Smooth muscle cell (in vitro differentiated cells): Measurements from ENCODE around the gene EML1. TPM values are rescaled to one million over a fixed set of nuclear protein-coding genes. Genes with fewer than 3 reads are reported as not detected.

Experiments used
- DNase-seq: peaks from one replicate; lab custom pipeline; 2025; ENCODE audit not compliant: unreplicated experiment; lab: John Stamatoyannopoulos, UW
- H2AFZ ChIP-seq: fragments of 200-600 bp; sonication (generic); 2 replicates; pipeline ENCODE4 v1.6.0; 2016; ENCODE audit warnings: antibody characterized with exemption, low read depth, mild to moderate bottlenecking
- H3F3A ChIP-seq: fragments of 200-600 bp; sonication (generic); 2 replicates; pipeline ENCODE4 v1.6.0; 2017; ENCODE audit warnings: antibody characterized with exemption, low read depth
- H3K27ac ChIP-seq: fragments of 200-600 bp; sonication (generic); 2 replicates; pipeline ENCODE4 v1.5.1; 2016; ENCODE audit warnings: low read depth, mild to moderate bottlenecking
- H3K27me3 ChIP-seq: fragments of 200-600 bp; sonication (generic); 2 replicates; pipeline ENCODE4 v1.6.1; 2016; ENCODE audit warnings: low read depth, mild to moderate bottlenecking
- H3K36me3 ChIP-seq: fragments of 200-600 bp; sonication (generic); 2 replicates; pipeline ENCODE4 v1.5.1; 2016; ENCODE audit warnings: low read depth
- H3K4me1 ChIP-seq: fragments of 200-600 bp; sonication (generic); 2 replicates; pipeline ENCODE4 v1.5.1; 2016; ENCODE audit warnings: low read depth
- H3K4me2 ChIP-seq: fragments of 200-600 bp; sonication (generic); 2 replicates; pipeline ENCODE4 v1.6.0; 2016; ENCODE audit warnings: mild to moderate bottlenecking
- H3K4me3 ChIP-seq: fragments of 200-600 bp; sonication (generic); 2 replicates; pipeline ENCODE4 v1.5.1; 2016; ENCODE audit warnings: mild to moderate bottlenecking
- H3K79me2 ChIP-seq: fragments of 200-600 bp; sonication (generic); 2 replicates; pipeline ENCODE4 v1.6.0; 2016; ENCODE audit warnings: low read depth, mild to moderate bottlenecking
- H3K9ac ChIP-seq: fragments of 200-600 bp; sonication (generic); 2 replicates; pipeline ENCODE4 v1.6.0; 2016; ENCODE audit warnings: low read depth
- H3K9me3 ChIP-seq: fragments of 200-600 bp; sonication (generic); replicated peaks from 2 replicates; pipeline ENCODE4 v1.5.1; 2016; ENCODE audit warnings: low read depth
- H4K20me1 ChIP-seq: fragments of 200-600 bp; sonication (generic); 2 replicates; pipeline ENCODE4 v1.6.0; 2016; ENCODE audit warnings: low read depth
- WGBS: methylation state at CpG from one replicate; pipeline ENCODE4 v1.1.7; 2016; ENCODE audit warnings: low lambda C conversion rate; 5-methylcytosine and 5-hydroxymethylcytosine counted together
- polyA plus RNA-seq: library from polyadenylated mRNA; unstranded; fragments of >200 nt; fragmentation: Nextera tagmentation; extraction: Ambion mirVana; gene quantifications from 2 replicates; pipeline ENCODE4 v1.2.1, GENCODE V29; 2016
- total RNA-seq: library from RNA; depleted of rRNA; stranded (reverse); fragments of >200 nt; gene quantifications from 2 replicates; pipeline ENCODE4 v1.2.3, GENCODE V29; 2014
- TF ChIP-seq, protein P1 (sequence below): fragments of 200-600 bp; sonication (generic); IDR thresholded peaks from 2 replicates; pipeline ENCODE4 v1.5.1; 2017; ENCODE audit warnings: borderline replicate concordance, mild to moderate bottlenecking, antibody characterized with exemption; ENCODE audit not compliant: insufficient read depth, poor library complexity, severe bottlenecking

The EML1 gene
- total and polyA plus RNA-seq, 2 experiments from 2014 or later: 13.0 to 31.2 TPM

DNA sequence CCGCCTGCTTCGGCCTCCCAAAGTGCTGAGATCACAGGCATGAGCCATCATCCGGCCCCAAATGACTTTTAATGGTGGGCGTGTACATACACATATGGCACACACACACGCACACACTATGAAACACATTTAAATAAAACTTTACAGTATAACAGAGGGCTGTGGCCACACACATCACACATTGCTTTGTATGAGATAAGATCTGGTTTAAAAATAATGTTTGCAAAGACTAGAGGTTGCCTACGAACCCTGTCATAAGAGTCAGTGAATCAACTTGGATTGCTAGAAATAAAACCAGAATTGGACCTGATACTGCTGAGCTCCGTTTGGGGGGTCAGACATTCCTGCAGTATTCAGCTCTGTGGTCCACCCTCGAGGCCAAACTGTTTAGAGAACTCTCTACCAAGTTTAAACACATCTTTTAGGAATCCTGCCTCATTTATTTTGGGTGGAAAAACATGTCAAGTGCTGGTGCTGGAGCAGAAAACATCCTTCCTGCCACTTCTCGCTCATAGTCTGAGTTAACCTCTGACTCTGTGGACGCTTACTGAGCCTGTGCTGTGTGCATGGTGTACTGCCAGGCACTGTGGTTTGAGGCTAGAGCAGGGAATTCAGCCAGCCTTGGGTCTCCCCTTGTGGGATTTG is 47.8 kb upstream of the EML1 start:
- no peaks in the 10 kb centered on the region for H3K9me3 ChIP-seq
- TF ChIP-seq, protein P1, sequence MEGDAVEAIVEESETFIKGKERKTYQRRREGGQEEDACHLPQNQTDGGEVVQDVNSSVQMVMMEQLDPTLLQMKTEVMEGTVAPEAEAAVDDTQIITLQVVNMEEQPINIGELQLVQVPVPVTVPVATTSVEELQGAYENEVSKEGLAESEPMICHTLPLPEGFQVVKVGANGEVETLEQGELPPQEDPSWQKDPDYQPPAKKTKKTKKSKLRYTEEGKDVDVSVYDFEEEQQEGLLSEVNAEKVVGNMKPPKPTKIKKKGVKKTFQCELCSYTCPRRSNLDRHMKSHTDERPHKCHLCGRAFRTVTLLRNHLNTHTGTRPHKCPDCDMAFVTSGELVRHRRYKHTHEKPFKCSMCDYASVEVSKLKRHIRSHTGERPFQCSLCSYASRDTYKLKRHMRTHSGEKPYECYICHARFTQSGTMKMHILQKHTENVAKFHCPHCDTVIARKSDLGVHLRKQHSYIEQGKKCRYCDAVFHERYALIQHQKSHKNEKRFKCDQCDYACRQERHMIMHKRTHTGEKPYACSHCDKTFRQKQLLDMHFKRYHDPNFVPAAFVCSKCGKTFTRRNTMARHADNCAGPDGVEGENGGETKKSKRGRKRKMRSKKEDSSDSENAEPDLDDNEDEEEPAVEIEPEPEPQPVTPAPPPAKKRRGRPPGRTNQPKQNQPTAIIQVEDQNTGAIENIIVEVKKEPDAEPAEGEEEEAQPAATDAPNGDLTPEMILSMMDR: no peak
- H3K79me2 ChIP-seq: no peaks in the 10 kb centered on the region
- 58% methylated on average over 10 of the region's 10 CpGs for WGBS
- H3K27ac ChIP-seq: peak overlapping the region; percentile 71
- H3K4me3 ChIP-seq: no peak overlapping the region
- DNase-seq: no peak
- peak overlapping the region; percentile 71 for H3K4me2 ChIP-seq
- peaks cover 13% of the 10 kb centered on the region for H3K4me1 ChIP-seq
- H4K20me1 ChIP-seq: no peaks in the 10 kb centered on the region
- no peak overlapping the region for H2AFZ ChIP-seq
- H3K36me3 ChIP-seq: no peaks in the 10 kb centered on the region
- H3K27me3 ChIP-seq: peaks cover 19% of the 10 kb centered on the region
- peaks cover 9% of the 10 kb centered on the region for H3F3A ChIP-seq
- H3K9ac ChIP-seq: peak overlapping the region; percentile 52

DNA sequence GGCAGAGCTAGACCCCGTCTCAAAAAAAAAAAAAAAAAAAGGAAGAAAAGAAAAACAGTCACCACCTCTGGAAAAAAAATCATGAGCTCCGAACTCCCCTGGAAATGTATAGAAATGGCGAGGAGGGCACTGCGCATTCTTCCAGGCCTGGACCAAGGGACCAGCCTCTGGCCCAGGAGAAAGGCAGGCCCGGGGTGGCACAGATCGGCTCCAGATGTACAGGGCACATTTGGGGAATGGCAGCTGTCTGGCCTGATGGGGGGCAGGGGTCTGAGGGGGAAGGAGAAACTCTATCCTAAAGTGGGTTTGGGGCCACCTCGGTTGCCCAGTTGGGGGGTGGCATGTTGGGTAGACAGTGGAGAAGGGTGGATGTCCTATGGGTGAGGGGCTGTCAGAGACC is 46.0 kb upstream of the EML1 start:
- Histone ChIP-seq H3K4me1 (peaks cover 13% of the 10 kb centered on the region), H4K20me1 (no peaks in the 10 kb centered on the region), H3K27ac (no peak overlapping the region), H3F3A (peaks cover 9% of the 10 kb centered on the region), H3K4me3 (no peak overlapping the region), H3K9ac (no peak overlapping the region), H3K36me3 (no peaks in the 10 kb centered on the region), H3K79me2 (no peaks in the 10 kb centered on the region), H2AFZ (no peak overlapping the region), H3K9me3 (no peaks in the 10 kb centered on the region), H3K27me3 (peaks cover 16% of the 10 kb centered on the region), H3K4me2 (no peak overlapping the region)
- no peak for DNase-seq
- whole genome bisulfite sequencing: 89% methylated on average over 7 of the region's 7 CpGs
- TF ChIP-seq, protein P1: no peak

DNA sequence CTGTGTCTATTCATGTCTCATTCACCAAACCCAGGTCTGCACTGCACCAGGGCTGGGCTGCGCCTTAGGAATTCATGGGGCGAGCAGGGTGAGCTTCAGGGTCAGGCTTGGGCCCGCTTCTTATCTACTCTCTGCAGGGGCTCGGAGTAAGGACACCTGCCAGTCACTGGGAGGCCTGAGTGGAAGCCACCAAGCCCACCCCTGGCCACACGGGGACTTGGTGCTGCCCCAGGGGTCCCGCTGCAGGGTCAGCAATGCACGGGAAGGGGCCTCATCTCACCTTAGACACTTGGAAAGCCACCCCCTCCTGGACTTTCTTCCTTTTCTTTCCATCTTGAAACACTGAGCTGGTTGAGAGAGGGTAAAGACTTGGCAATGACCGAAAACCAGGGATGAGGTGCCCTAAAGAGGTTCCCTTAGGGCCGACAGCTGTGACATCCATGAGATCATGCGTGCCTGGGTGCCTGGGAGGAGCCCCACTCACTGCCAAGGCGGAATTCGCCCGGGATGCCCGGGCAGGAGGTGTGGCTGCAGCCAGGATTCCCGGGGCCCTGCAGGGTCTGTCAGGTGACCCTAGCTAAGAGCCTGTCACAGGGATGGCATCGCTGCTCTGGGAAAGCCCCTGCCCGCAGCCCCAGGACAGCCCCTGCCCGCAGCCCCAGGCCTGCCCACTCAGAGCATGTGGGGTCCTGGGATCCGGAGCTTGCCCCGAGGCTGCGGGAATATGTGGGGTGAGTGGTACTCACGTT is 45.5 kb upstream of the EML1 start:
- Histone ChIP-seq H3K79me2 (no peaks in the 10 kb centered on the region), H3K27ac (no peak overlapping the region), H3K9me3 (no peaks in the 10 kb centered on the region), H3K4me3 (no peak overlapping the region), H3K4me1 (peaks cover 19% of the 10 kb centered on the region), H3F3A (peaks cover 12% of the 10 kb centered on the region), H2AFZ (no peak overlapping the region), H3K27me3 (peaks cover 12% of the 10 kb centered on the region), H3K36me3 (no peaks in the 10 kb centered on the region), H4K20me1 (no peaks in the 10 kb centered on the region), H3K9ac (no peak overlapping the region), H3K4me2 (no peak overlapping the region)
- WGBS: 92% methylated on average over 22 of the region's 22 CpGs
- DNase-seq: no peak
- TF ChIP-seq, protein P1: no peak

DNA sequence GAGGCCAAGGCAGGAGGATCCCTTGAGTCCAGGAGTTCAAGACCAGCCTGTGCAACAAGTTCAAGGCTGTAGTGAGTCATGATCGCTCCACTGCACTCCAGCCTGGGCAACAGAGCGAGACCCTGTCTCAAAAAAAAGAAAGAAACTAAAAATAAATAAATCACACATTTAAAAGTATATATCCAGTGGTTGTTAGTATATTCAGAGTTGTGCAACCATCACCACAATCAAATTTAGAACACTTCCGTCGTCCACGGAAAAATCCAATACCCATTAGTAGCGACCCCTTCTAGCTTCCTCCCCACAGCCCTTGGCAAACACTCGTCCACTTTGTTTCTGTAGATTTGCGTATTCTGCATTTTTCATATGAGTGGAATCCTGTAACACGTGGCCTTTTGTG is 44.7 kb upstream of the EML1 start:
- no peaks in the 10 kb centered on the region for H3K79me2 ChIP-seq
- no peak overlapping the region for H3K4me2 ChIP-seq
- H3K4me1 ChIP-seq: peaks cover 24% of the 10 kb centered on the region
- no peaks in the 10 kb centered on the region for H3K36me3 ChIP-seq
- no peak overlapping the region for H3K4me3 ChIP-seq
- H3K9ac ChIP-seq: no peak overlapping the region
- H3K9me3 ChIP-seq: no peaks in the 10 kb centered on the region
- peaks cover 14% of the 10 kb centered on the region for H3F3A ChIP-seq
- H3K27me3 ChIP-seq: peaks cover 12% of the 10 kb centered on the region
- TF ChIP-seq, protein P1: no peak
- H4K20me1 ChIP-seq: no peaks in the 10 kb centered on the region
- WGBS: 83% methylated on average over 9 of the region's 9 CpGs
- no peak overlapping the region for H3K27ac ChIP-seq
- DNase-seq: no peak
- no peak overlapping the region for H2AFZ ChIP-seq
